CD14-positive monocyte (primary cell): ENCODE results near the gene LRRC8C. TPM values are rescaled to one million over a fixed set of nuclear protein-coding genes. Genes with fewer than 3 reads are reported as not detected.

Source experiments
- DNase-seq, 3 donors: peaks; one replicate each; pipeline ENCODE4 v3.0.0-alpha.2; 2011 to 2022
- H2AFZ ChIP-seq: 2 replicates; pipeline ENCODE4 v1.6.0; 2012; ENCODE audit warnings: mild to moderate bottlenecking, low read depth, low read length, inconsistent platforms; ENCODE audit not compliant: insufficient read depth, poor library complexity, severe bottlenecking
- H3K27ac ChIP-seq, 2 donors: 1 replicate in 1 of 2; 2 replicates in 1 of 2; pipeline ENCODE4 v1.5.1; 2012 to 2013; ENCODE audit warnings: low read length in 2 of 2, control low read depth in 1 of 2, inconsistent platforms in 1 of 2, low read depth in 1 of 2, mild to moderate bottlenecking in 1 of 2
- H3K27me3 ChIP-seq, 2 donors: one replicate each; pipeline versions ENCODE4 v1.6.0 to v1.6.1; 2011 to 2013; ENCODE audit warnings: low read length in 2 of 2; ENCODE audit not compliant: control insufficient read depth in 2 of 2, insufficient read depth in 2 of 2
- H3K36me3 ChIP-seq, 2 donors: replicated peaks in 1 of 2; 1 replicate in 1 of 2; 2 replicates in 1 of 2; pipeline versions ENCODE4 v1.5.1 to v1.6.1; 2012 to 2013; ENCODE audit warnings: low read length in 2 of 2, control low read depth in 1 of 2, inconsistent platforms in 1 of 2, mild to moderate bottlenecking in 1 of 2; ENCODE audit not compliant: insufficient read depth in 2 of 2, control insufficient read depth in 1 of 2
- H3K4me1 ChIP-seq, 2 donors: 1 replicate in 1 of 2; 2 replicates in 1 of 2; pipeline versions ENCODE4 v1.5.1 to v1.6.1; 2012 to 2013; ENCODE audit warnings: low read length in 2 of 2, control low read depth in 1 of 2, inconsistent platforms in 1 of 2, mild to moderate bottlenecking in 1 of 2, moderate library complexity in 1 of 2; ENCODE audit not compliant: insufficient read depth in 2 of 2, control insufficient read depth in 1 of 2
- H3K4me2 ChIP-seq: replicated peaks from 2 replicates; pipeline ENCODE3; 2012; ENCODE audit warnings: low read length, moderate library complexity, mild to moderate bottlenecking; ENCODE audit not compliant: poor library complexity, severe bottlenecking; ENCODE audit errors: extremely low read depth
- H3K4me3 ChIP-seq, 3 experiments: fragments of 200-600 bp in 1 of 3; sonication (generic) in 1 of 3; replicated peaks in 1 of 3; 1 replicate in 2 of 3; 2 replicates in 1 of 3; pipeline ENCODE4 v1.5.1; 2011 to 2013; ENCODE audit warnings: low read length in 3 of 3, mild to moderate bottlenecking in 3 of 3, control low read depth in 2 of 3, low read depth in 2 of 3, inconsistent platforms in 1 of 3, moderate library complexity in 1 of 3
- H3K79me2 ChIP-seq: 2 replicates; pipeline ENCODE4 v1.6.0; 2012; ENCODE audit warnings: mild to moderate bottlenecking, control low read depth, inconsistent platforms, low read length, moderate library complexity; ENCODE audit not compliant: insufficient read depth
- H3K9ac ChIP-seq: 2 replicates; pipeline ENCODE4 v1.6.0; 2017; ENCODE audit warnings: low read length, mild to moderate bottlenecking; ENCODE audit not compliant: insufficient read depth, poor library complexity, severe bottlenecking
- H3K9me3 ChIP-seq, 2 donors: replicated peaks in 1 of 2; 1 replicate in 1 of 2; 2 replicates in 1 of 2; pipeline versions ENCODE4 v1.5.1 to v1.6.1; 2012 to 2013; ENCODE audit warnings: low read length in 2 of 2, control low read depth in 1 of 2; ENCODE audit not compliant: control insufficient read depth in 1 of 2, insufficient read depth in 1 of 2
- H4K20me1 ChIP-seq: 2 replicates; pipeline ENCODE4 v1.6.0; 2012; ENCODE audit warnings: mild to moderate bottlenecking, low read length, control low read depth, moderate library complexity; ENCODE audit not compliant: insufficient read depth
- H3K27ac Mint-ChIP-seq, 7 donors: one replicate each; pipeline ENCODE4 v1.8.0; 2020; ENCODE audit warnings: mild to moderate bottlenecking in 7 of 7, mixed read lengths in 7 of 7, moderate library complexity in 6 of 7, inconsistent platforms in 2 of 7
- H3K27me3 Mint-ChIP-seq, 3 donors: one replicate each; pipeline ENCODE4 v1.8.0; 2021 to 2022; ENCODE audit warnings: low read depth in 3 of 3, mild to moderate bottlenecking in 3 of 3, mixed read lengths in 3 of 3, moderate library complexity in 3 of 3, inconsistent platforms in 1 of 3
- H3K36me3 Mint-ChIP-seq, 2 donors: one replicate each; pipeline ENCODE4 v1.8.0; 2020; ENCODE audit warnings: mixed read lengths in 2 of 2, inconsistent platforms in 1 of 2, mild to moderate bottlenecking in 1 of 2
- H3K4me1 Mint-ChIP-seq: one replicate; pipeline ENCODE4 v1.8.0; 2020; ENCODE audit warnings: mild to moderate bottlenecking, mixed read lengths
- H3K4me3 Mint-ChIP-seq, 2 donors: one replicate each; pipeline ENCODE4 v1.8.0; 2020; ENCODE audit warnings: mild to moderate bottlenecking in 2 of 2, mixed read lengths in 2 of 2, moderate library complexity in 1 of 2
- H3K9me3 Mint-ChIP-seq, 7 donors: one replicate each; pipeline ENCODE4 v1.8.0; 2020 to 2022; ENCODE audit warnings: mixed read lengths in 7 of 7, mild to moderate bottlenecking in 6 of 7, moderate library complexity in 6 of 7, inconsistent platforms in 2 of 7
- CTCF ChIP-seq: fragments of 200-600 bp; IDR thresholded peaks from one replicate; pipeline ENCODE4 v1.8.0; 2022; ENCODE audit warnings: antibody characterized with exemption, mild to moderate bottlenecking
- WGBS: methylation state at CpG from one replicate; pipeline ENCODE4 v1.1.5; 2013; ENCODE audit warnings: missing lambda C conversion rate; ENCODE audit not compliant: insufficient coverage; 5-methylcytosine and 5-hydroxymethylcytosine counted together
- intact Hi-C, 2 donors: fragments of 100-400 bp; cut with micrococcal nuclease; formaldehyde crosslinking; loops; one replicate each; pipeline versions ENCODE4 v1.15.0 to v1.15.1; 2023
- polyA plus RNA-seq, 3 donors: library from polyadenylated mRNA; depleted of rRNA in 1 of 3; unstranded in 2 of 3; stranded (reverse) in 1 of 3; fragments of 300-500 nt in 2 of 3; fragments of >200 nt in 1 of 3; fragmentation: Illumina TruSeq in 2 of 3; gene quantifications; 1 replicate in 2 of 3; 2 replicates in 1 of 3; pipeline ENCODE4 v1.2.3, GENCODE V29; 2012 to 2021

Gene LRRC8C
- polyA plus RNA-seq, 3 donors = 13.0 to 18.6 (median 16.3) TPM

GRCh38 chr1:89715677-89716076, 82.8 kb downstream of the LRRC8C start:
- H3K4me3 Mint-ChIP-seq = no peak overlapping the region
- Histone ChIP-seq H3K36me3 (peaks cover 25 to 51% of the 10 kb centered on the region in 2 donors), H4K20me1 (no peaks in the 10 kb centered on the region), H3K4me3 (no peak overlapping the region), H2AFZ (no peak overlapping the region), H3K79me2 (peaks cover 85% of the 10 kb centered on the region), H3K9me3 (no peaks in the 10 kb centered on the region), H3K4me2 (no peak overlapping the region), H3K9ac (no peak overlapping the region), H3K4me1 (peaks cover 23 to 32% of the 10 kb centered on the region in 2 donors), H3K27ac (no peak overlapping the region), H3K27me3 (no peaks in the 10 kb centered on the region)
- TF ChIP-seq CTCF = no peak
- peaks cover 0 to 2% (median 0%) of the 10 kb centered on the region in 3 donors for H3K27me3 Mint-ChIP-seq
- DNase-seq = no peak
- peaks cover 33 to 38% of the 10 kb centered on the region in 2 donors for H3K36me3 Mint-ChIP-seq
- no peaks in the 10 kb centered on the region for H3K9me3 Mint-ChIP-seq
- WGBS = no CpG with 5 or more reads among the region's 1 CpG
- intact Hi-C loops = loop anchor here in 1 of 2 donors (5.0 kb wide), 1 partner anchor 42 kb away; no protein-coding TSS in a partner anchor
- H3K27ac Mint-ChIP-seq = no peak overlapping the region
- H3K4me1 Mint-ChIP-seq = peaks cover 36% of the 10 kb centered on the region

DNA sequence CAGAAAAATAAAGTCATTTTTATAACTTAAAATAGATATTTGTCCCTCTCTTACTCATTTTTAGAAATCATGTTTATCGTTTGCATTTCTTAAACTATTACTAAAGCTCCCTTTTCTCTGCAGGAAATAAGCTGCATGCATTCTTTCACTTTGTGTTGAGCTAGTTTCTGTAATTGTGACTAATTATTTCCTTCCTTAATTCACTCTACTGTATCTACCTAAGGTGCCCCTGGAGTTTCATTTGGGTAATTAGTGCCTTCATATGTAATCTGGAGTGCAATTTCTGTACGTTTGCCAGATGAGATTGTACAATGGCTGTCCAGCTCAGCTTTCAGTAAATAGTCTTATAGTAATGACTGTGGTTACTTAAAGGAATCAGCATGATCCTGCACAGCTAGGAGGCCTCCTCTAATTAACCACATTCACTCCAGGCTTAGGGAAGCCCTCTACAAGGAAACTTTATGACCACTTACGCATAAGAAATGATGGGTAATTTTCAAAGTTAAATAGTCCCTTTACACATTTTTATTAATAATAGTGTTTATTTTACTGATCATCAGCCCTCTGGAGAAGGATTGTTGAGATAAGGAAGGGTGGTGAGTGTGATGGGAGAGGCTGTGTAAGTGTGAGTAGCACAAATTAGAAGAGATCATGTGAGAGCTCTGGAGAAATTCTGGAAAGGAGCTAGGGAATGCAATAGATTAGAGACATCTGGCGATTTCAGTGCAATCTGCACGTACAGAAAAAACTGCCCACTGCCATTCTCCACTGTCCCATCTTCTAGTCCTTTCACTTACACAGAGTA, 86.8 kb downstream of the LRRC8C start:
- Histone ChIP-seq H2AFZ (no peak overlapping the region), H3K27me3 (no peaks in the 10 kb centered on the region), H3K4me2 (peak overlapping the region; percentile 63), H3K36me3 (peaks cover 3 to 11% of the 10 kb centered on the region in 2 donors), H3K27ac (peak overlapping the region; percentile 13 to 83), H3K4me3 (peak overlapping the region in 2 of 3 experiments; percentile 25 to 58), H3K79me2 (peaks cover 64% of the 10 kb centered on the region), H3K4me1 (peaks cover 58 to 68% of the 10 kb centered on the region in 2 donors), H3K9me3 (no peaks in the 10 kb centered on the region), H3K9ac (peak overlapping the region; percentile 19), H4K20me1 (no peaks in the 10 kb centered on the region)
- Mint-ChIP-seq H3K27ac (peak overlapping the region; percentile 85 to 98 (median 96)), H3K4me3 (peak overlapping the region; percentile 27 to 84), H3K9me3 (no peaks in the 10 kb centered on the region), H3K4me1 (peaks cover 67% of the 10 kb centered on the region), H3K36me3 (peaks cover 6 to 9% of the 10 kb centered on the region in 2 donors), H3K27me3 (peaks cover 0 to 2% (median 0%) of the 10 kb centered on the region in 3 donors)
- peak; percentile 56 to 91 (median 85) for DNase-seq
- intact Hi-C loops = loop anchor here (1.0 to 5.0 kb wide), 2 partner anchors 38 to 86 kb away; partner anchors contain the start of gene LRRC8C (in 1 of the 2)
- peak; percentile 17 for TF ChIP-seq CTCF
- no CpG with 5 or more reads among the region's 5 CpGs for WGBS
